ENCODE measurements around the gene CAPN1.
"Not testable (repeated sequence)": the region's sequence is repeated elsewhere in the genome, so short reads cannot be mapped to it uniquely, and the experiment has no call there.

Gene CAPN1

GRCh38 chr11:65181569-65182257 lies at the start of gene CAPN1:
Gene CAPN1 (plus strand): TSS chr11:65181928. CDS start chr11:65182702, 774 bp downstream.
- peak; percentile 67 for DNase-seq (ENCODE audit: low read depth)

- DNase-seq (ENCODE audit: low read depth), result no peak
These were observed 49.3 kb upstream of the CAPN1 start for GRCh38 chr11:65132238-65132987.

- no peak for DNase-seq (ENCODE audit: low read depth)
These were observed 48.6 kb upstream of the CAPN1 start for GRCh38 chr11:65132988-65133700.

- no peak for DNase-seq (ENCODE audit: low read depth)
These were observed 48.0 kb upstream of the CAPN1 start for GRCh38 chr11:65133724-65134123.

GRCh38 chr11:65134240-65134951 lies 47.3 kb upstream of the CAPN1 start, which contains the start of gene SYVN1:
Gene SYVN1 (minus strand): TSS chr11:65134519. CDS start chr11:65133601, 918 bp downstream.
- peak; percentile 70 for DNase-seq (ENCODE audit: low read depth)

GRCh38 chr11:65134952-65135632 lies 46.6 kb upstream of the CAPN1 start:
- peak; percentile 90 for DNase-seq (ENCODE audit: low read depth)

GRCh38 chr11:65135633-65136145 lies 46.0 kb upstream of the CAPN1 start:
- DNase-seq (ENCODE audit: low read depth), result no peak

- no peak for DNase-seq (ENCODE audit: low read depth)
These were observed 45.1 kb upstream of the CAPN1 start for GRCh38 chr11:65136515-65137096.

GRCh38 chr11:65141896-65142494 lies 39.7 kb upstream of the CAPN1 start:
- no peak for DNase-seq (ENCODE audit: low read depth)

- DNase-seq (ENCODE audit: low read depth), result no peak
These were observed 34.2 kb upstream of the CAPN1 start for GRCh38 chr11:65147352-65148075.

GRCh38 chr11:65148657-65149056 lies 33.1 kb upstream of the CAPN1 start:
- DNase-seq (ENCODE audit: low read depth), result no peak

- not testable (repeated sequence) for DNase-seq (ENCODE audit: low read depth)
These were observed 31.6 kb upstream of the CAPN1 start for GRCh38 chr11:65150131-65150508.

- DNase-seq (ENCODE audit: low read depth), result peak; percentile 65
These were observed 31.0 kb upstream of the CAPN1 start for GRCh38 chr11:65150509-65151299.

GRCh38 chr11:65151331-65151899 lies 30.3 kb upstream of the CAPN1 start:
- no peak for DNase-seq (ENCODE audit: low read depth)

GRCh38 chr11:65152122-65152521 lies 29.6 kb upstream of the CAPN1 start:
- DNase-seq (ENCODE audit: low read depth), result no peak

GRCh38 chr11:65156256-65156655 lies 25.5 kb upstream of the CAPN1 start:
- no peak for DNase-seq (ENCODE audit: low read depth)

GRCh38 chr11:65156926-65157325 lies 24.8 kb upstream of the CAPN1 start:
- DNase-seq (ENCODE audit: low read depth), result no peak

- no peak for DNase-seq (ENCODE audit: low read depth)
These were observed 24.4 kb upstream of the CAPN1 start for GRCh38 chr11:65157336-65157735.

- no peak for DNase-seq (ENCODE audit: low read depth)
These were observed 22.7 kb upstream of the CAPN1 start for GRCh38 chr11:65159012-65159411.
